GM18861 (cell line): ENCODE measurements around the gene WNT3.
"Not testable (repeated sequence)": the region's sequence is repeated elsewhere in the genome, so short reads cannot be mapped to it uniquely, and the experiment has no call there.

Experiments used
- ATAC-seq: cut with Tn5 transposase; IDR thresholded peaks from one replicate; pipeline ENCODE4 v1.9.1; 2021; ENCODE audit not compliant: unreplicated experiment

Gene WNT3

DNA sequence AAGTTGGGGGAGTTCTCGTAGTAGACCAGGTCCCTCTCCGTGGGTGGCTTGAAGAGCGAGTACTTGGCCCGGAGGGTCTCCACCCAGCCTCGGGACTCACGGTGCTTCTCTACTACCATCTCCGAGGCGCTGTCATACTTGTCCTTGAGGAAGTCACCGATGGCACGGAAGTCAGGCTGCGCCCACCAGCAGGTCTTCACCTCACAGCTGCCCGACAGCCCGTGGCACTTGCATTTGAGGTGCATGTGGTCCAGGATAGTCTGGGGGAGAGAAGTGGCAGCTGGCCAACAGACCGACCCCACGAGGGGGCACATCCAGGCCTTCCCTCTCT, 50.0 kb downstream of the WNT3 start:
- ATAC-seq, result no peak

DNA sequence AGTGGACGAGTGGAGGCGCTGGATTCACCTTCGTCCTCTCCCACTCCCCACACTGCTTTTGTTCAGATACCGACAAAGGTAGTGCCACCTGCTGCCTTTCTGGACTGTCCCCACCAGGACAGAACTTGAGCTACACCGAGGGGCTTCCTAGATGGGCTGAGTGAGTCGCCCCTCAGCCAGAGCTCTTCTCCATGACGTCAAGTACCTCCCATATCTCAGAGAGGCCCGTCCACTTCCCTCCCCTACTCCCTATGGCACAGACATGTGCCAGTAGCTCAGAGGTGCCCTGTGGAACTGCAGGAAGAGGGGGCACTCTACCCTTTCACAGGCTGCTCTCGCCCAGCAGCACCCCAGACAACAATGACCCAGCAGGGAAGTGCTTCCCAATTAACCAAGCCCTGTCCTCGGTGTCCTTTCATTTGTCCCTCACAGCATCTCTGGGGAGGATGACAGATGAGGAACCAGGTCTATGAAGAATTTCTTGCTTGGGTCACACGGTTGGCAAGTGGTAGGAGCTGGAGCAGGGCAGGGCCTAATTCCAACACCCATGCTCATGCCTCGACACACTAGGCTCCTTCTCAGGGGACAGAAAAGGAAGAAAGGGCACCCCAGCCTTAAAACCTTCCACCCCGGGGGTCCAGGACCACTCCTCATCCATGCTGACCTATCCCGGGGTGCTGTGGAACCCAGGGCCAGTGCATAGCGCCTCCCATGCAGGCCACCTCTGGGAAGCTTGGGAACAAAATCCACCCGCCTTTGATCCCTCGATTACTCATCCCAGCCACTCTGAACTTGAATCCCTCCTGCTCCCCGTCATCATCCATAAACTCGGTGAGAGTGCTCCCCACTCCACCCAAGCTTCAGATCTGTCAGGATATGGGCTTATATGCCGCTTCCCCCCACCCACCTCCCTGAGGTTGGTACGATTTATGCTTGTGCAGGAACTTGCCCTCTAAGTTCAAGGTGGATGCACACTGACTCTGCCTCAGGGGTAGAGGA, 51.7 kb downstream of the WNT3 start:
- ATAC-seq, result no peak

DNA sequence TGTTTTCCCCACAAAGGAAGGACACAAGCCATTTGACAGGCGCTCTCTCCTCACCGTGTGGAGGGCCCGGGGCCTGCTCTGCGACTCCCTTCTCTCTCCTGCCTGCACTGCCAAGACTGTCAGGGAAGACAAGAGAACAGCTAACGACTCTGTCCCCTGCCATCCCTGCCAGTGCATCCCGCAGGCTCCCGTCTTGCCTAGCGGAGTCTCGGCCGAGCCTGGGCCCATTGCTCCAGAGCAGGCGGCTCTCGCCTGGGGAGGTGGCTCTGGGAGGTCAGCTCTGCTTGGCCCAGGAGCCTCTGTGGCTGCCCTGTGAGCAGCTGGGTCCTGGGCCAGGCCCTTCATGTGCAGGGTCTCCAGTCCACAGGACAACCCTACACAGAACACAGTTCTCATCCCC, 53.0 kb downstream of the WNT3 start:
- no peak for ATAC-seq

DNA sequence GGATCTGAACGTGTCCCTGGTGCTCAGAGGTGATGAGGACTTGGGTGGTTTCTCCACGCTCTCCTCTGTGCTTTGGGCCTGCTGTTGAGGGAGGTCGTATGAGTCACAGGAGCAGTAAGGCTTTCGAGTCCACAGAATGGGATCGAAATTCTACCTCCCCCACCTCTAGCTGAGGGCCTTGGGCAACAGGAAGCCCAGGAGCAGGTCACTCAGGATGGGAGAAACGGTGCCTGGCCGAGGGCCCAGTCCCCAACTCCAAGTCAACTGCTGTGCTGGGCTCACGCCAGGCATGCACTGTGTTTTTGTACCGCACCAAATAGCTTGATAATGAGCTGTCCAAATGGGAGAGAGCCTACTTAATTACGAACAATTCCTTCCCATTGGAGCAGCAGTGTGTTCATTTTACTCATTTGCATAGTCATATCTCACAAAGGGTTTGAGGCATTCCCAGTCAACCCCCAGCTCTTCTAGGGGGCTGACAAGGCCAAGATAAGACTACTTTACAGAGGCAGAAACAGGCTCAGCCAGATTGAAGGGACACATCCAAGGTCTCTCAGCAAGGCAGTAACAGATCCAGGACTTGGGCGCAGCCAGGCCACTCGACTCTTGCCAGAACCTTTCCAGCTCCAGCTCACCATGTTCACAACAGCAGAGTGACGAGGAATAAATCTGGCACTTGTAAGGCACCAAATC, 53.6 kb downstream of the WNT3 start:
- ATAC-seq, result no peak

- no peak for ATAC-seq
Observed at GRCh38 chr17:46764000-46764708, 54.3 kb downstream of the WNT3 start.

DNA sequence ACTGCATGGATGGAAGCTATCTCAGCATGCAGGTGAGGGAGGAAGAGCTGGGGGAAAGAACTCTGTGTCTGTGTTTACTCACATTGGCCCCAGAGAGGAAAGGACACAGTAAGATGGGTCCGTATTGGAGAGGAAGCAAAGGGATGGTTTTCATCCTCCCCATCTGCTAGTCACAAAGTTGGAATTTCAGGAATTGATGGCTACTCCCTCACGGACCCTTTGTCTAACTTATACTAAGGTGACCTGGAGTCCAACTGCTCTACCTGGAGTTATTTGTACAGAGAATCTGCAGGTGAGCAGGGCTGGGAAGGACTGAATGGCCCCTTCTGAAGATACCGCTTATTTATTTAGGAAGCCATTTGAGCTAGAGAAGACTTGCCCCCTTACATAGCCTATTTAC, 55.1 kb downstream of the WNT3 start:
- ATAC-seq, result no peak

DNA sequence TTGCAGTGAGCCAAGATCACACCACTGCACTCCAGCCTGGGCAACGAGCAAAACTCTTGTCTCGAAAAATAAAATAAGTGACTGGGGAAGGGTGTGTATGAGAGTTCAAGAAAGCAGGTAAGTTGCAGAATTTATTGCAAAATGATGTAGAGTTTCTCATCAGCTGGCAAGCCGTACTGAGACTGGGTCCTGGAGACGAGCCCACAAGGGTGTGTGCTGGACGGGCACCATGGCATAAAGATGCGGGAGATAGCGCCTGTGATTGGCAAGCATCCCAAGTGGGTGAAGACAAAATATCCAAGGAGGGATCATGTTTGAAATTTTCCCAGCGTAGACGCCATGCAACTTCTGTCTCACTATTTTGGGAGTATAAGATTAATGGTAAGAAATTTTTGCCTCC, 59.4 kb downstream of the WNT3 start:
- ATAC-seq, result no peak

DNA sequence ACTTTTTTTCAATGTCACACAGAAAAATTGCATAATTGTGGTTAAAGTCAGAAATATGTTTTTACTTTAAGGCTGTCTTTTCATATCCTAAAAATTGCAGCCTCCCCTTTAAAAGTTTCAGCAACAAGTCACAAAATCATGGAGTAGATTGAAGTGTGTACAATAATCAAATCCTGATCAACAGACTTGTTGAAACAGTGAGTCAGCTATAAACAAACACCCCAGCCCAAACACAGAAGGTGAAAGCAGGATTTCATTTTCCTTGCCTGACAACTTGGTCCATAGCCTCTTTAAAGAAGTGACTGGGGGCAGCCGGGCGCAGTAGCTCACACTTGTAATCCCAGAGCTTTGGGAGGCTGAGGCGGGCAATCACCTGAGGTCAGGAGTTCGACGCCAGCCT, 59.9 kb downstream of the WNT3 start:
- ATAC-seq, result no peak

GRCh38 chr17:46757588-46757987, 60.9 kb downstream of the WNT3 start:
- not testable (repeated sequence) for ATAC-seq

- ATAC-seq, result no peak
Observed at GRCh38 chr17:46756861-46757260, 61.6 kb downstream of the WNT3 start.

DNA sequence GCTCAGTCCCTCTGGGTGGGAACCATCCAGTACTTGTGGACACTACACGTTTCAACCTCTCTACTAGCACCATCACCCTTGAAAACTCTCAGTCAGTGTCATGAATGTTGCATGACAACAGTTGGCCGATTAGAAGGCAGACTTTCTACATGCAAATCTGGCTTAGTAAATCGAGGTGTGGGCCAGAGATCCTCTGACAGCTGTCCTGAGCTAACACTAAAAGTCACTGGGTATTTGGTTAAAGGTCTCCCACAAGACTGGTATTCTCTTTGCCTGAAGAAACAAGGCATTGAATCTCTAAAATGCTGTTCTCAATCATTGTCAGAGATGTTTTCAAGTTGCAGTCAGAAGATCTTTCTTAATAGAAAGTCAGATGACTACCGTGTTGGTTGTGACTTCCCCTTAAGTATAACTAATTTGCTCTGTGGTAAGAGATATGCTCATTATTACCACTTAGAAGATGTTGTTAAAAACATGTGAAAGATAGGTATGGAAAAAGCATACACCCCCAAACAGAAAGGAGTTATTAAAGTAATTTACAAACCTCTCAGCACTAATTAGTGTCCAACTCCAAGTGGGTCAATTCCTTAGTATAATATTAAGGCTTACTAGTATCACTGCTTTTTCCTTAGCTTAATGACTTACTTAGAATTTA, 62.3 kb downstream of the WNT3 start:
- ATAC-seq, result no peak

GRCh38 chr17:46753776-46754175, 64.7 kb downstream of the WNT3 start:
- no peak for ATAC-seq

DNA sequence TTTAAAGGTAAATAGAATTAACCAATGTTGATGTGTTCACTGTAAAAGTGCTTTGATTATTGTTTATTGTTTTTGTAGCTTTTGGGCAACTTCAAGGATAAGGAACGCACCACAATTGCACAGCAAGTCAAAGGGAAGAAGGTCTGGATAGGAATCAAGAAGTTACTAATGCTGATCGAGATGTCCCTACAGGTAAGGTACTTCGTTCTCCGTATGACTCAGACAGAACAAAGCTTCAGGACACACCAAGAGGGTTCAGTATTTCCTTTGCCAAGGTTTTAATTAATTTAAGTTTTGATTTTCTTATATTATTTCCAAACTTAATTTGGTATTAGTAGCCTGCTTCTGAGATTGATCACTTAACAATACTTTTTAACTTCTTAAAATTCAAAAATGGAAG, 67.1 kb downstream of the WNT3 start:
- no peak for ATAC-seq

GRCh38 chr17:46745376-46745775, 73.1 kb downstream of the WNT3 start:
- ATAC-seq, result no peak

DNA sequence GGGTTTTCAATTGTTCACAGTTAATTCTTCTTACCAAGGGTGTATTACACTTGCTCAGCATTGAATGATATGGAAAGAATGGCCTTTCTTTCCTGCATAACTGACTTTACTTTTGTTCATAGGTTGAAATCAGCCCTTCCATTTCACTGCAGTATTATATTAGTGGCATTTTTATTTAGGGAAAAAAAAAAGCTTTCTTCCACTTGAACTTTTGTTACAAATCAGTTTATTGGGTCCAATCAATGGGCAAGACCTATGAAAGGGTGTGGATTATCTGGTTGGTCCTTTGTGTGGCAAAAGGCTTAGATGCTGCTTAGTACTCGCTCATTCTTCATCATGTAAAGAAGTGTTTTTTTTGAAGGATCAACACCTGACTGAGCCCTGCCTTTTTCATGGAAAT, 74.1 kb downstream of the WNT3 start:
- ATAC-seq, result no peak

DNA sequence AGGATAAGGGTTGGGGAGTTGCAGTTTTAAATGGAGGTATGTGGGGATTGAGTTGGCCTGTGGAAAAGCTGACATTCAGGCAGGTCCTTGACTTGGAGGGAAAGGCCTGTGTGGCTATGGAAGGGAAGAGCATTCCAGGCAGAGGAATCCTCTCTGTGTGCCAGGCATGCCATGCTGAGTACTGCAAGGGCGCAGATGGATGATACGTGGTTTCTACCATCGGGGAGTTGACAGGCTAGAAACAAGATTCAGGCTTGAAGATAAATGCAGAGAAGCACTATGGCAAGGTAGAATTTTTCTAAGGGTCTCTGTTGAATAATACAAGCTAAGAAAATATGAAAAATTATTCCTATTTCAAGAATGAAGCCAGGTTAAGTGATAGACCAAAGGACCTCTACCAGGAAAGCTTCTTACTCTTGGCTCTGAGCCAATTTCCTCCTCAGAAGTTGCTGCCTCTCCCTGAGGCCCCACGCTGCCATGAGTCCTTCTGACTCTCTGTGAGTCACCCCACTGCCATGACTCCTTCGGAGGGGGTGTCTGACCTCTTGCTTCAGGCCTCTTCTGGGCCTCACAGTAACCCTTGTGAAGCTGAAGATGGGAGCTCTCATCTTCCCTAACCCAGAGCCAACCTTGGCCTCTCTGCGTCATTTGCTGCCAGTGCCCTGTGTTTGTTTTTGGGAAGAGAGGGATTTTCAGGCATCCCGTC, 75.8 kb downstream of the WNT3 start:
- ATAC-seq, result no peak

- ATAC-seq, result no peak
Observed at GRCh38 chr17:46741122-46741730, 77.3 kb downstream of the WNT3 start.

DNA sequence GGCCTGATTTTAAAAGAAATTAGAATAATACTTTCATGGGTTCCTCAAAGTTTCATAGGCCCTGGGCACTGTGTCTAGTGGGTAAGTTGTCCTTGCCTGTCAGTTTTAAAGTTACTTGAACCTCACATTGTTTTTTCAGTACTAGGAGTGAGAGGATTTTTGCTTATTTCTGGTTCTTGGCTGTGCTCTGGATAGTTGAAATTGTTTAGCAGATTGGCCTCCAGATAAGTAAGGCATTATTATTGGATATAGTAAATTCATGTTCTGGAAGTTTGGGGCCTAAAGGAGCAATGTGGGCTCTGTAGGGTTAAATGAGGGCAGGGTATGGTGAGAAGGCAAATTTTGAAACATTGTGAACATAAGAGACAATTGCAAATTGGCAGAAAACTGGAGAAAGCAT, 78.5 kb downstream of the WNT3 start:
- ATAC-seq, result no peak

DNA sequence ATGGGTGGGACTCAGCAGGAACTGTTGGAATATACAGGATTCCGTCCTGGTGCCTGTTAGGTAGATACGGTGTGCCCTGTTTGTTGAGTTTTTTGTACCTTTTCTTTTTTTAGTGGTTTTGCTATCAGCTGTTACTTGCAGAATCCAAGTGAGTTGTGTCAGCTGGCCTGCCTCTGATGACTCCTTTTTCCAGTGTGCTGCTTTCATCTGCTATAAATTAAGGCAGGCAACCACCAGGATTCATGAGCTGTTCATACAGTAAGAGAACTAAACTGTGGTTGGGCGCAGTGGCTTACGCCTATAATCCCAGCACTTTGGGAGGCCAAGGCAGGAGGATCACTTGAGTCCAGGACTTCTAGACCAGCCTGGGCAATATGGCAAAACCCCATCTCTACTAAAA, 79.9 kb downstream of the WNT3 start:
- no peak for ATAC-seq

DNA sequence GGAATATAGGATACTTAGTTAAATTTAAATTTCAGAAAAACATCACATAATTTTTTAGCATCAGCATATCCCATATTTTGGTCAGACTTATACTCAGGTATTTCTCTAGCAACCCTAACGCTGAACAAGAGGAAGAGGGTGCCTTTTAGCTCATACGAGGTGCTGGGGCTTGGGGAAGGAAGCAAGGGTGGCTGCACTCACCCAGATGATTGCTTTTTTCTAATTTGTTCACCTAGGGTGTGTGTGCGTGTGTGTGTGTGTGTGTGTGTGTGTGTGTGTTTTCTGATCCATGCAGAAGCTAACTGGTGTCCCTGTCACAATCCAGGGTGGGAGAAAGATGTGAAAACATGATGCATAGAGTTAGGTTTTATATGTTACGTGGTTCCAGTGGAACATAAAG, 81.2 kb downstream of the WNT3 start:
- ATAC-seq, result no peak
